Kidney epithelial cell (primary cell): Measurements from ENCODE around the gene ASGR1. TPM values are rescaled to one million over a fixed set of nuclear protein-coding genes. Genes with fewer than 3 reads are reported as not detected.

ENCODE experiments used
- DNase-seq: peaks from one replicate; pipeline ENCODE4 v3.0.0-alpha.2; 2010; ENCODE audit warnings: low read depth
- H3K27me3 ChIP-seq: 2 replicates; pipeline ENCODE4 v1.6.0; 2011; ENCODE audit warnings: low read length; ENCODE audit not compliant: control insufficient read depth, insufficient read depth
- H3K36me3 ChIP-seq: 2 replicates; pipeline ENCODE4 v1.5.1; 2011; ENCODE audit warnings: low read length; ENCODE audit not compliant: control insufficient read depth, insufficient read depth
- H3K4me3 ChIP-seq: 2 replicates; pipeline ENCODE4 v1.5.1; 2011; ENCODE audit warnings: low read depth, mild to moderate bottlenecking, control low read depth, low read length
- CTCF ChIP-seq: IDR thresholded peaks from 2 replicates; pipeline ENCODE4 v1.5.1; 2011; ENCODE audit warnings: mild to moderate bottlenecking, moderate library complexity, low read length, control low read depth, inconsistent platforms; ENCODE audit not compliant: insufficient read depth, poor library complexity, severe bottlenecking
- total RNA-seq: library from RNA; depleted of rRNA; stranded (reverse); fragments of >200 nt; gene quantifications from 2 replicates; pipeline ENCODE4 v1.2.3, GENCODE V29; 2015

Gene ASGR1
- total RNA-seq, 1 donor from 2014 or later, result 6.9 TPM

DNA sequence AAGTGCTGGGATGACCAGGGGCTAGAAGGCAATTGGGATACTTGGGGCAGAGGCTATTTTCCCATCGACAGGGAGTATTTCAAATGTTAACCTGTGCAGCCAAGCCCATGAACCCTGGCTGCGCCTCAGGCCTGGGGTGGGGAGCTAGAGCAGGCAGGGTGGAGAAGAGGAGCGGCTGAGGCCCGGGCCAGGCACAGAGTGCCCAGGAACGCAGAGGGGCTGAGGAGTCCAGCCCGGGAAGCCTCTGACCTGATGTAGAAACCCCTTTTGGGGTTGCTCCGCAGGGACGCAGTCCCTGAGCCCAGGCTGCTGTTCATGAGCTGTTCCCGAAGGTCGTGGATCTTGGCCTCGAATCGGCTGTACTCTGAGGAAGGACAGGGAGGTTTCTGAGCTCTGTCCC is 16.8 kb upstream of the ASGR1 start:
- peaks cover 1% of the 10 kb centered on the region for H3K36me3 ChIP-seq
- DNase-seq, result no peak
- H3K27me3 ChIP-seq, result no peaks in the 10 kb centered on the region
- no peak for TF ChIP-seq CTCF
- no peak overlapping the region for H3K4me3 ChIP-seq

- DNase-seq, result no peak
- Histone ChIP-seq H3K4me3 (no peak overlapping the region), H3K27me3 (no peaks in the 10 kb centered on the region), H3K36me3 (peaks cover 1% of the 10 kb centered on the region)
- TF ChIP-seq CTCF, result no peak
Measured at GRCh38 chr17:7192271-7192937, 13.2 kb upstream of the ASGR1 start.

DNA sequence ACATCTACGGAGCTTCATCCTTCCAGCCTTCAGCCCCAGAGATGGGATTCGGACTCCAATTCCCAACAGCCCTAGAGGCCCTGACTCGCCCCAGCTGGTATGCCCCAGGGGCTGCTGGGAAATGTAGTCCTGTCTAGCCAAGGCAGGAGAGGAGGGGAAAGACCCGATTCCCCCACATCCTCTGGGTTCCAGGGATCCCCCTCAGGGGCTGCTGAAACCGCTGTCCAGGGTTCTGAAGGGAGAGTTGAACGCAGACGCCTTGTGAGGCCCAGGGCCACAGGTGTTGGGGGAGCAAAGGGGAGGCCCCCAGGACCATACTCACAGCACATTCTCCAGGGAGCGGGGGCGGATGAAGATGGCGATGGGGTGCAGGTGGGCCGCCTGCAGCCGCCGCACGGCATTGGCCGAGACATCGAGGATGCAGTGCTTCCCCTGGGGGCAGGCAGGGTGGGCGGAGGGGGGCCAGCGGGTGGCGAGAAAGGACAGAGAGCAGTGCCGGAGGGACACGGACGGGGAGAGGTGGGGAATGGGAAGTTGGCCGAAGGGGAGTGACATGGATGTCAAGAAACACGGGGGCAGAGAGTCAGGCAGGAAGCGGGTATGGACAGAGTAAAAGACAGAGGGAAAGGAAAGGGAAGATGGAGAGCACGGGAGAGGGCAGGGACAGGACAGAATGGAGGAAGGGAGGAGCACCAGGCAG is 12.6 kb upstream of the ASGR1 start:
- TF ChIP-seq CTCF, result no peak
- Histone ChIP-seq H3K4me3 (no peak overlapping the region), H3K27me3 (no peaks in the 10 kb centered on the region), H3K36me3 (peaks cover 1% of the 10 kb centered on the region)
- DNase-seq, result no peak

DNA sequence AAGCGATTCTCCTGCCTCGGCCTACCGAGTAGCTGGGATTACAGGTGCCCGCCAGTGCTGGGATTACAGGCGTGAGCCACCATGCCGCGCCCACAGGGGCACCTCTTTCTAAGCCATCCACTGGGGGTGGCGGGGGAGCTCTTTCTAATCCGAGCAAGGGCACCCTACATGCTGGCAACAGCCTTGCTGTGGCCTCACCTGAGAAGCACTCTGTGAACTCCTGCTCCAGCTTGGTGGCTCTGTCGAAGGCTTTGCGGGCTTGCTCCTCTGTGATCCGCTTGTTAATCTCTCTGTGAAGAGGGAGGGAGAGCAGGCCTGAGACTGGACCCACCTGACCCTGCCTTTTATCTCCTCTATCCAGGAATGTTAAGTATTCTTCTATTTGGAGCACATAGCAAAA is 11.9 kb upstream of the ASGR1 start:
- H3K27me3 ChIP-seq, result no peaks in the 10 kb centered on the region
- peaks cover 1% of the 10 kb centered on the region for H3K36me3 ChIP-seq
- no peak for TF ChIP-seq CTCF
- no peak overlapping the region for H3K4me3 ChIP-seq
- DNase-seq, result no peak

- Histone ChIP-seq H3K27me3 (no peaks in the 10 kb centered on the region), H3K36me3 (no peaks in the 10 kb centered on the region), H3K4me3 (no peak overlapping the region)
- no peak for DNase-seq
- TF ChIP-seq CTCF, result no peak
Measured at GRCh38 chr17:7190276-7190917, 11.2 kb upstream of the ASGR1 start.
